K562 (cell line): ENCODE results near the gene NOP16. TPM values are rescaled to one million over a fixed set of nuclear protein-coding genes. Genes with fewer than 3 reads are reported as not detected.
A peak's percentile ranks its signal among the peaks of the same experiment; 100 is the strongest.

Experiments
- ARID3B ChIP-seq: fragments of 250-450 bp; sonication (Bioruptor Pico); IDR thresholded peaks from 2 replicates; pipeline ENCODE4 v1.4.0; 2020; ENCODE audit warnings: borderline replicate concordance
- ATF7 ChIP-seq: fragments of 450-650 bp; IDR thresholded peaks from 2 replicates; pipeline ENCODE4 v1.7.1; 2014; ENCODE audit warnings: mild to moderate bottlenecking, moderate library complexity
- BRCA1 ChIP-seq, 2 experiments: fragments of 450-650 bp in 1 of 2; sonication (generic) in 1 of 2; formaldehyde crosslinking in 1 of 2; IDR thresholded peaks; 2 replicates each; pipeline versions ENCODE4 v1.5.0 to v1.6.1; 2017 to 2020; ENCODE audit warnings: mild to moderate bottlenecking in 1 of 2, missing genetic modification reagents in 1 of 2
- HINFP ChIP-seq: fragments of 450-650 bp; conservative IDR thresholded peaks from 2 replicates; pipeline ENCODE4 v1.6.1; 2016; ENCODE audit warnings: missing genetic modification characterization, low read depth, mild to moderate bottlenecking, control low read depth, missing compliant biosample characterization
- KLF1 ChIP-seq: fragments of 450-650 bp; IDR thresholded peaks from 2 replicates; pipeline ENCODE4 v1.6.1; 2016; ENCODE audit warnings: missing genetic modification characterization, missing compliant biosample characterization
- NELFE ChIP-seq: IDR thresholded peaks from 2 replicates; pipeline ENCODE4 v1.6.1; 2011; ENCODE audit warnings: mild to moderate bottlenecking; ENCODE audit not compliant: insufficient read depth, insufficient read length
- POLR2G ChIP-seq: fragments of 200-400 bp; formaldehyde crosslinking; IDR thresholded peaks from 2 replicates; pipeline ENCODE4 v1.6.1; 2017; ENCODE audit warnings: low read depth, mild to moderate bottlenecking, antibody characterized with exemption, low read length, moderate library complexity
- POLR3A ChIP-seq: IDR thresholded peaks from 2 replicates; pipeline ENCODE4 v1.6.1; 2011; ENCODE audit warnings: borderline replicate concordance, mild to moderate bottlenecking, moderate library complexity; ENCODE audit not compliant: insufficient read length, insufficient read depth; ENCODE audit errors: extremely low read depth
- RFX1 ChIP-seq: fragments of 450-650 bp; IDR thresholded peaks from 2 replicates; pipeline ENCODE4 v1.6.1; 2016; ENCODE audit warnings: mild to moderate bottlenecking, moderate library complexity
- SRF ChIP-seq, 2 experiments: fragments of 250-450, 450-650 bp in 1 of 2; sonication (Bioruptor Pico) in 1 of 2; sonication (generic) in 1 of 2; formaldehyde crosslinking; IDR thresholded peaks; 2 replicates each; pipeline versions ENCODE4 v1.5.0 to v1.5.1; 2020 to 2022; ENCODE audit warnings: mild to moderate bottlenecking in 1 of 2, missing genetic modification reagents in 1 of 2
- TAF9B ChIP-seq: fragments of 450-650 bp; IDR thresholded peaks from 2 replicates; pipeline ENCODE4 v1.6.1; 2018; ENCODE audit warnings: mild to moderate bottlenecking; ENCODE audit not compliant: partially characterized antibody
- ZBTB7A ChIP-seq: IDR thresholded peaks from 2 replicates; pipeline ENCODE4 v1.6.1; 2011; ENCODE audit warnings: low read depth, mild to moderate bottlenecking, low read length, moderate library complexity, borderline replicate concordance; ENCODE audit not compliant: control insufficient read depth
- ZNF778 ChIP-seq: fragments of 450-650 bp; formaldehyde crosslinking; IDR thresholded peaks from 2 replicates; pipeline ENCODE4 v1.4.0; 2020; ENCODE audit warnings: mild to moderate bottlenecking, moderate library complexity
- polyA plus RNA-seq, 8 experiments: library from polyadenylated mRNA; depleted of rRNA in 4 of 8; stranded (reverse) in 5 of 8; unstranded in 3 of 8; fragments of >200 nt; fragmentation: Nextera tagmentation in 2 of 8; fragmentation: Illumina TruSeq in 1 of 8; extraction: Ambion mirVana in 2 of 8; extraction: Trizol in 1 of 8; gene quantifications; 2 replicates each; pipeline versions ENCODE4 v1.2.1 to v1.2.3, GENCODE V29; 2011 to 2014; ENCODE audit warnings: inconsistent platforms in 1 of 8, missing spikeins in 1 of 8
- total RNA-seq, 7 experiments: library from RNA; depleted of rRNA in 6 of 7; stranded (reverse); fragments of >200 nt in 6 of 7; fragmentation: Illumina TruSeq in 2 of 7; extraction: Trizol in 2 of 7; gene quantifications; 2 replicates each; pipeline versions ENCODE4 v1.2.1 to v1.2.3, GENCODE V29; 2011 to 2021; ENCODE audit warnings: low replicate concordance in 1 of 7
- TF ChIP-seq, protein P1 (sequence below), 2 experiments: fragments of 450-650 bp; IDR thresholded peaks; 2 replicates each; pipeline ENCODE4 v1.6.1; 2016; ENCODE audit warnings: mild to moderate bottlenecking in 2 of 2, borderline replicate concordance in 1 of 2, low read depth in 1 of 2, moderate library complexity in 1 of 2

Gene NOP16
- total and polyA plus RNA-seq, 9 of the 15 experiments (the other 6 are each of a cell fraction or from before 2014, with no cell fraction given): 92.5 to 342 (median 148) TPM

DNA sequence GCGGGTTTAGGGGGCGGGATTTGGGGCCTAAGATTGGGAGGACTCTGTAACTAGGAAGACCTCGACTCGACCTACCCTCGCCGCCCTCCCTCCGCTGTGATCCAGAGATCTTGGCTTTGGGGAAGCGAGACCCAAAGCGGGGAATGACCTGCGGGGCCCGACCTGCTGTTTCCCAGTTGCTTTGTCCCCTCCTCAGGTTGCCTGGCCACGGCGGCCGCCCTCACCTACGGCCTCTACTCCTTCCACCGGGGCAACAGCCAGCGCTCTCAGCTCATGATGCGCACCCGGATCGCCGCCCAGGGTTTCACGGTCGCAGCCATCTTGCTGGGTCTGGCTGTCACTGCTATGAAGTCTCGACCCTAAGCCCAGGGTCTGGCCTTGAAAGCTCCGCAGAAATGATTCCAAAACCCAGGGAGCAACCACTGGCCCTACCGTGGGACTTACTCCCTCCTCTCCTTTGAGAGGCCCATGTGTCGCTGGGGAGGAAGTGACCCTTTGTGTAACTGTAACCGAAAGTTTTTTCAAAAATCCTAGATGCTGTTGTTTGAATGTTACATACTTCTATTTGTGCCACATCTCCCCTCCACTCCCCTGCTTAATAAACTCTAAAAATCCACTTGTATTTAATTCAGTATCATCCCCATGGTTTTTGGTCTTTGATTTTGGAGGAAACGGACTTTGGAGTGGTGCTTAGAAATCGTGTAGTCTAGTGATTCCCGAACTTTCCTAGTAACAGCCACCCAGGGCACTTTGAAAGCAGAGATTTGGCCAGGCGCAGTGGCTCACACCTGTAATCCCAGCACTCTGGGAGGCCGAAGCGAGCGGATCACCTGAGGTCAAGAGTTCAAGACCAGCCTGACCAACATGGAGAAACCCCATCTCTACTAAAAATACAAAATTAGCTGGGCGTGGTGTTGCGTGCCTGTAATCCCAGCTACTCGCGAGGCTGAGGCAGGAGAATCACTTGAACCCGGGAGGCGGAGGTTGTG is 1.0 kb upstream of the NOP16 start (continued):
- TF ChIP-seq ZNF778 (CRISPR knock-in tag): no peak
- no peak for TF ChIP-seq ZBTB7A
- TF ChIP-seq POLR3A: no peak
- TF ChIP-seq, protein P1, sequence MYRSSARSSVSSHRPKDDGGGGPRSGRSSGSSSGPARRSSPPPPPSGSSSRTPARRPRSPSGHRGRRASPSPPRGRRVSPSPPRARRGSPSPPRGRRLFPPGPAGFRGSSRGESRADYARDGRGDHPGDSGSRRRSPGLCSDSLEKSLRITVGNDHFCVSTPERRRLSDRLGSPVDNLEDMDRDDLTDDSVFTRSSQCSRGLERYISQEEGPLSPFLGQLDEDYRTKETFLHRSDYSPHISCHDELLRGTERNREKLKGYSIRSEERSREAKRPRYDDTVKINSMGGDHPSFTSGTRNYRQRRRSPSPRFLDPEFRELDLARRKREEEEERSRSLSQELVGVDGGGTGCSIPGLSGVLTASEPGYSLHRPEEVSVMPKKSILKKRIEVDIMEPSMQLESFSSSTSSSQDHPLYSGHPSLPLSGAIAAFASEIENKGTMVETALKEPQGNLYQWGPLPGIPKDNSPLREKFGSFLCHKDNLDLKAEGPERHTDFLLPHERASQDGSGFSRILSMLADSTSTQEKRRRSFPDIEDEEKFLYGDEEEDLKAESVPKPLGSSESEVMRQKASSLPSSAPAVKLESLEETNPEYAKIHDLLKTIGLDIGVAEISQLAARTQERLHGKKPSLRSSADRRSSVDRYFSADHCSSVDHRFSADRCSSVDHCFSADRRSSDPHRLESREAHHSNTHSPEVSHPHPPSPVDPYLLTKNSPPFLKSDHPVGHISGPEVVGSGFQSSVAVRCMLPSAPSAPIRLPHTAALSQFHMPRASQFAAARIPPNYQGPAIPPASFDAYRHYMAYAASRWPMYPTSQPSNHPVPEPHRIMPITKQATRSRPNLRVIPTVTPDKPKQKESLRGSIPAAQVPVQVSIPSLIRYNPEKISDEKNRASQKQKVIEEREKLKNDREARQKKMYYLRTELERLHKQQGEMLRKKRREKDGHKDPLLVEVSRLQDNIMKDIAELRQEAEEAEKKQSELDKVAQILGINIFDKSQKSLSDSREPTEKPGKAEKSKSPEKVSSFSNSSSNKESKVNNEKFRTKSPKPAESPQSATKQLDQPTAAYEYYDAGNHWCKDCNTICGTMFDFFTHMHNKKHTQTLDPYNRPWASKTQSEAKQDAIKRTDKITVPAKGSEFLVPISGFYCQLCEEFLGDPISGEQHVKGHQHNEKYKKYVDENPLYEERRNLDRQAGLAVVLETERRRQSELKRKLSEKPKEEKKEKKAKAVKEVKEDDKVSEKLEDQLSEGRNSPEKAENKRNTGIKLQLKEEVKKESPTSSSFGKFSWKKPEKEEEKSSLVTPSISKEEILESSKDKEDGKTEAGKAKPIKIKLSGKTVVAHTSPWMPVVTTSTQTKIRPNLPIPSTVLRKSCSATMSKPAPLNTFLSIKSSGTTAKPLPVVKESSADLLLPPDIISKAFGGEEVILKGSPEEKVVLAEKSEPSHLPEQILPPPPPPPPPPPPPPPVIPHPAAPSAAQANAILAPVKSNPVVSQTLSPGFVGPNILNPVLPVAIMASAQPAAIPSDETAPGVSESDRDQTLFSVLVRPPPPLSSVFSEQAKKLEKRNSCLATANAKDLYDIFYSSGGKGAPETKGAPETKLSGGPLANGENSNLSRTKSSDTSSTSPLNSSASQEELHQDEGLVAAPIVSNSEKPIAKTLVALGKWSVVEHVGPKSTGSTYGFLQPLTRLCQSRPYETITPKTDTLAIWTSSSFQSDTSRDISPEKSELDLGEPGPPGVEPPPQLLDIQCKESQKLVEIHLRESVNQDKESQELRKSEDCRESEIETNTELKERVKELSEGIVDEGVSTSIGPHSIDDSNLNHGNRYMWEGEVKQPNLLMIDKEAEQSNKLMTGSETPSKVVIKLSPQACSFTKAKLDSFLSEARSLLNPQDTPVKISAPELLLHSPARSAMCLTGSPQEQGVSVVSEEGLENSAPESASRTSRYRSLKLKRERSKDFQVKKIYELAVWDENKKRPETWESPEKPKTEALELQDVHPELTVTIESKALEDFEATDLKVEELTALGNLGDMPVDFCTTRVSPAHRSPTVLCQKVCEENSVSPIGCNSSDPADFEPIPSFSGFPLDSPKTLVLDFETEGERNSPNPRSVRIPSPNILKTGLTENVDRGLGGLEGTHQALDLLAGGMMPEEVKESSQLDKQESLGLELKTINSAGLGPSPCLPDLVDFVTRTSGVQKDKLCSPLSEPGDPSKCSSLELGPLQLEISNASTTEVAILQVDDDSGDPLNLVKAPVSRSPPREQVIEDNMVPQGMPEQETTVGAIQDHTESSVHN (IDR thresholded peaks at IDR 0.05; ENCODE audit: borderline replicate concordance in 1 of 2, low read depth in 1 of 2): no peak
- TF ChIP-seq BRCA1 (IDR thresholded peaks at IDR 0.05): no peak
- TF ChIP-seq BRCA1 (CRISPR knock-in tag; IDR thresholded peaks at IDR 0.05): no peak
- TF ChIP-seq RFX1: peak; percentile 35; the same call in 1 of the 2 replicates
- no peak for TF ChIP-seq KLF1 (tag)
- TF ChIP-seq NELFE: no peak
- no peak for TF ChIP-seq HINFP (tag)
- TF ChIP-seq TAF9B: no peak
- TF ChIP-seq ATF7: no peak
- no peak for TF ChIP-seq ARID3B (CRISPR knock-in tag)
- TF ChIP-seq POLR2G: peak; percentile 90
- peak in 1 of 2 experiments; percentile 51; a peak in 1 of 4 replicates for TF ChIP-seq SRF (CRISPR knock-in tag; IDR thresholded peaks at IDR 0.05)
